ENCODE measurements around the gene GAS2L2.

DNA sequence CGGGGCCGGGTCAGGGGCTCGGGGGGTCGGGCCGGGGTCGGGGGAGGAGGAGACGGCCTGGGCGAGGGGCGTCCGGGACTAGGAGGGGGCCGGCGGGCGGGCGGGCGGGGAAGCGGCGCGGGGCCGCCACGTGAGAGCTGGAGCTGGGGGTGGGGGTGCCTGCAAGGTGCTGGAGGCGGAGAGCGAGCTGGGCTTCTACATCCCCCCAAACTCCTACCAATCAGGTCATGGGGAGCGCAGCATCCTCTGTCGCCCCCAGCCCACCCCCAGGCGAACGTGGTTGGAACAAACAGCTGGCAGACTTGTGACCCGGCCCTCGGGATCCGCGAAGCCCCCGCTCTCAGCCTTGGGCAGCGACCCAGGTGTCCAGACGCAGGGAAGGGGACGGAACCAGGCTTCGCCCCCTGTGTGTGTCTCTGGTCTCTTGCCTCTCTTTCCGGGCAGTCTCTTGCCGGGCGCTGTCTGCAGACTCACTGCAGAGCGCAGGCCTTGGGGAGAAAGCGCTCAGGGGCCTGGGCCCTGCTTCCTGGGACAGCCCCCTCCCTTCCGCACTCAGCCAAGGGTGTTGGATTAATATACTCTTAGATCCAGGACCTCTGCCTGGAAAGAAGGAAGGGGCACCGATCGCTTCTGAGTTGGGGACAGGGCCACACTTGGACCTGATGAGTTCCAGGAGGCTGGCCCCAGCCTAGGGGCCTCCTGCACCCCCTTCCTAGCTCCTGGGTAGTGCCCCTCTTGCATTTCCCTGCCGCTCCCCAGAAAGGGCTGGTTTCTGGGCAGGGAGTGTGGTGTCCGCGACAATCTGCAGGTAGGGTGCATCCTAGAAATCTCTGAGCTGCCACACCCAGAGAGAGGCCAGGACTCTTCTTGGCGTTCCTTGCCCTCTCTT lies 20.9 kb downstream of the GAS2L2 start:
- no peak for TF ChIP-seq EZH2 (IDR thresholded peaks at IDR 0.05; ENCODE audit: low read depth)
- TF ChIP-seq, protein P1, sequence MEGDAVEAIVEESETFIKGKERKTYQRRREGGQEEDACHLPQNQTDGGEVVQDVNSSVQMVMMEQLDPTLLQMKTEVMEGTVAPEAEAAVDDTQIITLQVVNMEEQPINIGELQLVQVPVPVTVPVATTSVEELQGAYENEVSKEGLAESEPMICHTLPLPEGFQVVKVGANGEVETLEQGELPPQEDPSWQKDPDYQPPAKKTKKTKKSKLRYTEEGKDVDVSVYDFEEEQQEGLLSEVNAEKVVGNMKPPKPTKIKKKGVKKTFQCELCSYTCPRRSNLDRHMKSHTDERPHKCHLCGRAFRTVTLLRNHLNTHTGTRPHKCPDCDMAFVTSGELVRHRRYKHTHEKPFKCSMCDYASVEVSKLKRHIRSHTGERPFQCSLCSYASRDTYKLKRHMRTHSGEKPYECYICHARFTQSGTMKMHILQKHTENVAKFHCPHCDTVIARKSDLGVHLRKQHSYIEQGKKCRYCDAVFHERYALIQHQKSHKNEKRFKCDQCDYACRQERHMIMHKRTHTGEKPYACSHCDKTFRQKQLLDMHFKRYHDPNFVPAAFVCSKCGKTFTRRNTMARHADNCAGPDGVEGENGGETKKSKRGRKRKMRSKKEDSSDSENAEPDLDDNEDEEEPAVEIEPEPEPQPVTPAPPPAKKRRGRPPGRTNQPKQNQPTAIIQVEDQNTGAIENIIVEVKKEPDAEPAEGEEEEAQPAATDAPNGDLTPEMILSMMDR (conservative IDR thresholded peaks at IDR 0.05), result no peak

Measured in PC-9 (cell line).